Measurements from ENCODE around the gene MT1A.

Gene MT1A

DNA sequence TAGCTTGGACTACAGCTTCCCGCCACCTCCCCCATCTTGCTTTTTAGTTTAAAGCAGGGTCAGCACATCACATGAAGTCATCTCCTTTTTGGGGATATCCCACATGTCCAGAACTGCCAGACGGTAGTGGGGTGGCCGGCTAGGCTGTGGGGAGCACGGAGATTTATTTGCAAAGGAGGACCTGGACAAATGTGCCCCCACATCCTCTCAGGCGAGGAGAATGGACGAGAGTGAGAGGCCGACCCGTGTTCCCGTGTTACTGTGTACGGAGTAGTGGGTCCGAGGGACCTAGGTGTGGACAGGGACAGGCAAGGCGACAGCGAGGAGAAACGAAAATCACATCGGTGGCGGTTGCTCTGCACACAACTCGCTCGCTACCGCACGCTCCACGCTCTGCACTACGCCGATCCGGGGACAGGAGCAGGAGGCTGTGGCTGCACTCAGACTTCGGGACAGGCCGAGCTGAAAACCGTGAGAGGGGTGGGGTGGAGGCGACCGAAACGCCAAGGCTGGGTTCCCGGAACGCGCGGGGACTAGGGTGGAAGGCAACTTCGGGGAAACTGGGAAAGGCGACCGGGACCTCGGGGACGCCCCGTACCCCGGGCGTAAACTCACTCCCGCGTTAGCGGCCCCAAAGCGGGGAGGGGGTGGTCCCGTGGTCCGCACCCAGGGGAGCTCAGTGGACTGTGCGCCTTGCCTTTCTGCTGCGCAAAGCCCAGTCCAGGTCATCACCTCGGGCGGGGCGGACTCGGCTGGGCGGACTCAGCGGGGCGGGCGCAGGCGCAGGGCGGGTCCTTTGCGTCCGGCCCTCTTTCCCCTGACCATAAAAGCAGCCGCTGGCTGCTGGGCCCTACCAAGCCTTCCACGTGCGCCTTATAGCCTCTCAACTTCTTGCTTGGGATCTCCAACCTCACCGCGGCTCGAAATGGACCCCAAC lies at the start of gene MT1A:
Gene MT1A, plus strand, starts transcription at position 853 of the 937 bp plus-strand sequence. Its CDS starts 73 bp downstream, at position 926.
- in situ Hi-C loops (cut with MboI; ENCODE audit: low sequenced_read_pairs), result no loop called here

DNA sequence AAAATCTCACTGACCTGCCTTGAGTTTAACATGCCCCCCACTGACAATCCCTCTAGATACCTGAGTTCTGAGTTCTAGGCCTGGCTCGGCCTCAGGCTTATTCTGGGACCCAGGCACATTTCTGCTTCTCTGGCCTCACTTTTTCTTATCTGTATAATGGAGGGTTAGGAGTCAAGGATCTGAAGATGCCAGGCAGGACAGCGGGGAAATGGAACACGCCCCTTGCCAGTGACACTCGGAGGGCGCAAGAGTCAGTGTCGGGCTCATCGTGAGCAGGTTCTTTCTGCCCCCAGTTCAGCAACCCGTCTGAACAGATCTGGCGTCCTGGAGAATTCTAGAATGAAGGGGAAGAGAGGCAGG lies 49.7 kb upstream of the MT1A start:
- in situ Hi-C loops (cut with MboI; ENCODE audit: low sequenced_read_pairs), result no loop called here

DNA sequence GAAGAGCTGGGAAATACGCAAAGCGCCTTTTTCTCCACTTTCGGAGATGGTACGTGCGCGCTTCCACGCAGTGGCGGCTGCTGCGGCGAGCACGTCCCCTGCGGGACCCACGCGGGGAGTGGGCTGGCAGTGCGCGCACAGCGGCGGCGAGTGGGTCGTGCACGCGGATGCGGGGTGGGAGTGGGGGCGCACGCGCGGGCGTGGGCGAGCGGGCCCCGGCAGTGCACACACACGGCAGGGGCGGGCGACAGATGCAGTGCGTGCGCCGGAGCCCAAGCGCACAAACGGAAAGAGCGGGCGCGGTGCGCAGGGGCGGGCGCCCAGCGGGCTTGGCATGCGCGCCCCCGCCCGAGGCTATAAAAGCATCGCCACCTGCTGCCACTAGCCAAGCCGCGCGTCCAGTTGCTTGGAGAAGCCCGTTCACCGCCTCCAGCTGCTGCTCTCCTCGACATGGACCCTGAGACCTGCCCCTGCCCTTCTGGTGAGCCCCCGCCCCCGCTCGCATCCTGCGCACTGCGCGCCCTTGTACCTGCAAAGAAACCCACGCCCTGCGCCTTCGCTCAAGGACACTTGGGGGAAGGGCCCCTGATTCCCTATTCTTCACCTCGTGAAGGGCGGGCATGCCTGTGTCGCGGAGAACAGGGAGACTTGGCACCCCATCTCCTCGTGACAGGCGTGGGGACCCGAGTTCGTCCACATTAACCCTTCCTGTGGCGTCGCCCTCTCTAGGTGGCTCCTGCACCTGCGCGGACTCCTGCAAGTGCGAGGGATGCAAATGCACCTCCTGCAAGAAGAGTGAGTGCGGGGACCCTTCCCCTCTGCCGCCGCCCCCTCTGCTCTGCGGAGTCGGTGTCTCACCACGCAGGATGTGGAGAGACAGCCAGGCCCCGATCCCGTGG lies 49.1 kb upstream of the MT1A start, which contains the start of gene MT3:
Gene MT3, plus strand, starts transcription at position 388 of the 899 bp plus-strand sequence. Its CDS starts 63 bp downstream, at position 451.
- in situ Hi-C loops (cut with MboI; ENCODE audit: low sequenced_read_pairs), result no loop called here

DNA sequence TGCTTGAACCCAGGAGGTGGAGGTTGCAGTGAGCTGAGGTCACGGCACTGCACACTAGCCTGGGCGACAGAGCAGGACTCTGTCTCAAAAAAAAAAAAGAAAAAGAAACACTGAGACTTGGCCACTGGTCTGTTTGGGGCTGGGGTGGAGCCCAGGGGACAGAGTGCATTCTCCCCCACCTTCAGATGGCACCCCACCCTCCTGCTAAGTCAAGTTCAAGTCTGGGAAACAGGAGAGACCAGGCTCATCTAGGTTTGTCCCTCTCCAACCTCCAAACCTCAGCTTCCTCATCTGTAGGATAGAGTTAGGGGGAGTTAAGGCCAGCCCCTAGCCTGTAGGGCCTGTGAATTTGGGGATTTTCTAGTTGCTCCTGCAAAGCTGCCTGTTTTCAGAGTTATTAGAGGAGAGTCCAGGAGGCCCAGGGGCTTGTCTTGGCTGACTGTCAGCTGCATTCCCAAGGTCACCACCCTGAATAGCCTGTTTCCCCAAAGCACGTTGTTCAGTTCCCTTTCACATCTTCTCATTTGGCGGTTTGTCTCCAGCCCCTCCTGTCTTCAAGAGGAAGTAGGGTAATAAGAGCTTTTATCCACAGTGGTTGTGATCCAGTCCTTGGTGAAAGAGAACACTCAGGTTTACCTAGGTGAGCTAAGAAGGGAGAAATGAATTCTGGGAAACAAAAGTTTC lies 46.9 kb upstream of the MT1A start:
- in situ Hi-C loops (cut with MboI; ENCODE audit: low sequenced_read_pairs), result no loop called here

DNA sequence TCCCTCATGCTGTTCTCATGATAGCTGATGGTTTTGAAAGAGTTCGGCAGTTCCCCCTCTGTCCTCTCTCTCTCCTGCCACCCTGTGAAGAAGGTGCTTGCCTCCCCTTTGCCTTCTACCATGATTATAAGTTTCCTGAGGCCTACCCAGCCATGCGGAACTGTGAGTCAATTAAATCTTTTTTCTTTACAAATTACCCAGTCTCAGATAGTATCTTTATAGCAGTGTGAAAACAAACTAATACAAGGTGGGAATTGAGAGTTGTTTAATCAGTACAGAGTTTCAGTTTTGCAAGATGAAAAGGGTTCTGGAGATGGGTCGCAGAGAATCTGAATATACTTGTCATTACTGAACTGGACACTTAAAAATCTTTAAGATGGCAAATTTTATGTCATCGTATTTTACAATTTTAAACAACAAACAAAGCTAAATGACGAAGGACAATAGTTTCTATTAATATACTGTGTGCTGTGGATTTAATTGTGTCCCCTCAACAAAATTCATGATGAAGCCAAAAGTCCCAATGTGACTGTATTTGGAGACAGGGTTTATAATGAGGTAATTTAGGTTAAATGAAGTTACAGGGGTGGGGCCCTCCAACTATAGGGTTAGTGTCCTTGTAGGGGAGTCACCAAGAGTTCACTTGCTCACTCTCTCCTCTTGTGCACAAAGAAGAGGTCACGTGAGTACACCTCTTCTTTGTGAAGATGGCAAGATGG lies 44.7 kb upstream of the MT1A start:
- in situ Hi-C loops (cut with MboI; ENCODE audit: low sequenced_read_pairs), result no loop called here

DNA sequence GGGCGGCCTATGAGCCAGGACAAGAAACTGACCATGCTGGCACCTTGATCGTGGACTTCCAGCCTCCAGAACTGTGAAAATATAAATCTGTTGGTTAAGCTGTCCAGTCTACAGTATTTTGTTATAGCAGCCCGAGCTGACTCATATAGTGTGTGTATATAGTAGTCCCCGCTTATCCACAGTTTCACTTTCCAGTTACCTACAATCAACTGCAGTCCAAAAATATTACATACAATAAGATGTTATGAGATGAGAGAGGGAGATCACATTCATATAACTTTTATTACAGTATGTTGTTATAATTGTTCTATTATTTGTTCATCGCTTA lies 44.2 kb upstream of the MT1A start:
- in situ Hi-C loops (cut with MboI; ENCODE audit: low sequenced_read_pairs), result no loop called here

DNA sequence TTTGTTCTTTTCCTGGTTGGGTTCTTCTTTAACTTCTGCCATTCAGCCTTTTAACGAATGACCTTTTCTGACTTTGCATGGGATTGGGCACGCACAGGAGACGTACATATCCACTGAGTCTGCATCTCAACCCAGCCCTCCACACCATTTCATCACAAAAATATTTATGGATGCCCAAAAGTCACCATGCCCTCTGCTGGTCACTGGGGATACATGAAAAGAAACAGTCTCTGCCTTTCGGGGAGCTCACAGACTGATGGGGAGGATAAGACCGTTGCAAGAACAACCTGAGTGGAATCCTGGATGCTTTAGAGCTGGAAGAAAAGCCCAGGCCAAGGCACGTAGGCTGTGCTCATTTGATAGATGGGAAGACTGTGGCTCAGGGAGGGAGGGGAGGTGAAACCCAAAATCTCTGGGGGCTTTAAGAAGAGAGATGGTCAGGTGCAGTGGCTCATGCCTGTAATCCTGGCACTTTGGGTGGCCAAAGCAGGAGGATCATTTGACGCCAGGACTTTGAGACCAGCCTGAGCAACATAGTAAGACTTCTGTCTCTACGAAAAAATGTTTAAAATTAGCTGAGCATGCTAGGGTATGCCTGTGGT lies 38.0 kb upstream of the MT1A start:
- in situ Hi-C loops (cut with MboI; ENCODE audit: low sequenced_read_pairs), result no loop called here

DNA sequence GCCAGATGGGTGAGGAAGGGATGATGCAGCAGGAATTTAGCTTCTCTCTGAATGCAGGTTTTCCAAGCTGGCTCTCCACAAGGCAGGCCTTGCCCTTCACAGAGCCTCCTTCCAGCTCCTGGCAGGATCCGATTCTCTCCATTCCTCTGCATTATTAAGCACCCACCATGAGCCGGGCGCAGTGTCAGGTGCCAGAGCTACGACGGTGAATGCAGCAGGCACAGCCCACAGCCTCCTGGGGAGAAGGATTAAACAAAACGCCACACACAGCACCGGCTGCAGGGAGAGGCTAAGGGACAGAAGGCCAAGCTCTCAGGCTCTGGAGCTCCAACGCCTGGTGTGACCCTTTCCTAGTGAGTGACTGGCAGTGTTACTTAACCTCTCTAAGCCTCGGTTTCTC lies 37.1 kb upstream of the MT1A start:
- in situ Hi-C loops (cut with MboI; ENCODE audit: low sequenced_read_pairs), result no loop called here

DNA sequence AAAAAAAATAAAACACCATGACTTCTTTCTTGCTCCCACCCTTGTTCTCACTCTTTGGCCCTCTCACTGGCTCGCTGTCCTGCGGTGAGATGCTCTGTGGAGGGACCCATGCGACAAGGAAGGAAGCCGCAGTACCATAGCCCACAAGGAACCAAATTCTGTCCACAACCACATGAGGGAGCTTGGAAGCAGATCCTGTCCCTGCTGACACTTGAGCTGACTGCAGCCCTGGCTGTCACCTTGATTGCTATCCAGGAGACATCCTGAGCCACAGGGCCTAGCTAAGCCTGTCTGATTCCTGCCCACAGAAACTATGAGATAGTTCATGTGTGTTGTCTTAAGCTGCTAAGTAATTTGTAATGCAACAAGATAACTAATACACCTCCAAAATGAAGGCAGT lies 34.9 kb upstream of the MT1A start:
- in situ Hi-C loops (cut with MboI; ENCODE audit: low sequenced_read_pairs), result no loop called here

DNA sequence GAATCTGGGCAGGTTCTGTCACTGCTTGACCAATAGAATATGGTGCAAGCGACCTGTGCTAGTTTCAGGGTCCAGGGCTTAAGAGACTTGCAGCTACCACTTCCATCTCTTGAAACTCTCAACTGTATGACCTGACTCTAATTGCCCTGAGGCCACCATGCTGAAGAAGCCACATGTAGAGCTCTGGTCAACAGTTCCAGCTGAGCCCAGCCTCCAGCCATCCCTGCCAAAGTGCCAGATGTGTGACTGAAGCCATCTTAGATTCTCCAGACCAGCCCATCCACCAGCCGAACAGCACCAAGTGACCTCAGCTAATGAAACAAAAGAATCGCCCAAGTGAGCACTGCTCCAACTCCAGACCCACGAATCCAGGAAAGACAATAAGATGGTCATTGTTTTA lies 33.5 kb upstream of the MT1A start:
- in situ Hi-C loops (cut with MboI; ENCODE audit: low sequenced_read_pairs), result no loop called here

DNA sequence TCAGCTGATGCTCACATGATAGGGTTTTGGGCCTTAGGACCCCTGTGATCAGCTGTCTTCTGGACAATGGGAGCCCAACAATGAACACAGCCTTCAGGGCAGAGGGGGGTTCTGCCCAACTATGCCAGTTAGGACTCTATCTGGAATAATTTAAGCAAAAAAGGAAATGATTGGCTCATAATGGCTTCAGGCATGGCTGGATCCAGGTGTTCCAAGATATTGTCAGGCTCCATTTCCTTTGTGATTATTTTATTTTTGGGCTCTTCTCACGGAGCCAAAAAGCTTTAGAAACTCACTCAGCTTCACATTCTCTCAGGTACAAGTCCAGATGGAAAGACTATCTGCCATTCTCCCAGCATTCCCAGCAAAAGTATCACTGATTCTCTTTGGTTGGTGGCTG lies 33.0 kb upstream of the MT1A start:
- in situ Hi-C loops (cut with MboI; ENCODE audit: low sequenced_read_pairs), result no loop called here

DNA sequence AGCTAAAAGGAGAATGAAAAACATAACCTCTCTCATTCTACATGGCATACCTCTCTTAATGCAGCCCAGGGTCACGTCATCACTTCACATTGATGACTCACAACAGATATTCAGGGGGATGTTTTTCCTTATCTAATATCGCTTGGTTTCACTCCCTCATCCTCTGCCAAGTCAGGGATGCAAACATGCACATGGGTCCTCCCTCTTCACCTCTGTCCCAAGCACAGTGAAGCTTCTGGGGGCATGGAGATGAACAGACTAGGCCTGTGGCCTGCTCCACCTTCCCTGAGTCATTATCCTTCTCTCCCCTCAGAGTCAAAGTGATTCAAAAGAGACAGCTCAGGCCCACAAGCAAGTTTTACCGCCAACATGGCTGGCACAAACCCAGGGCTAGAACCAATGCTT lies 32.4 kb upstream of the MT1A start:
- in situ Hi-C loops (cut with MboI; ENCODE audit: low sequenced_read_pairs), result no loop called here

DNA sequence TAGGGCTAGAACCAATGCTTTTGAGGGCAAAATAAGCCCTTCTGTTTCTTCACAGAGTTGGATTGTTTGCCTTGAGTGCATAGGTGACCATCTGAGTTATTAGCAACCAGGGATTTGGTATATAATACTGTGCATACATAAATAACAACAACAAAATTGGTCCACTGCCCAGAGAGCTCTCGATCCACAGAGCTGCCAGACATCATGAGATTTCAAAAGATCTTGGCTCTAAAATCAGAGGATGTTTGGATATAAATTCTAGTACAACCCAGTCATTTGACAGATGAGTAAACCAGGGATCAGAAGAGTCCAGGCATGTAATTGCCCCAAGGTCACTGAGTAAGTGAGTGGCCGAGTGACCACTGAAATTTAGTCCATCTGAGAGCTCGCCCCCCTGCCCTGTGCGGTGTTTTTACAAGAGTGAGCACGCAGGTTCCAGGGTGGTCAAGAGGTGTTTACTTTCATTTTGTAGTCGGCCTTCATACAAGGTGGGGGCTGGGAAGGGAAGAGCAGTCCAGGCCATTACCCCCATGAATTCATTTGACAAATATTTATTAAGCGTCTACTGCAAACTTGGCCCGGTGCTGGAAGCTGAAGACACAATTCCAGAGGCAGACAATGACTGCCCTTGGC lies 31.9 kb upstream of the MT1A start:
- in situ Hi-C loops (cut with MboI; ENCODE audit: low sequenced_read_pairs), result no loop called here

DNA sequence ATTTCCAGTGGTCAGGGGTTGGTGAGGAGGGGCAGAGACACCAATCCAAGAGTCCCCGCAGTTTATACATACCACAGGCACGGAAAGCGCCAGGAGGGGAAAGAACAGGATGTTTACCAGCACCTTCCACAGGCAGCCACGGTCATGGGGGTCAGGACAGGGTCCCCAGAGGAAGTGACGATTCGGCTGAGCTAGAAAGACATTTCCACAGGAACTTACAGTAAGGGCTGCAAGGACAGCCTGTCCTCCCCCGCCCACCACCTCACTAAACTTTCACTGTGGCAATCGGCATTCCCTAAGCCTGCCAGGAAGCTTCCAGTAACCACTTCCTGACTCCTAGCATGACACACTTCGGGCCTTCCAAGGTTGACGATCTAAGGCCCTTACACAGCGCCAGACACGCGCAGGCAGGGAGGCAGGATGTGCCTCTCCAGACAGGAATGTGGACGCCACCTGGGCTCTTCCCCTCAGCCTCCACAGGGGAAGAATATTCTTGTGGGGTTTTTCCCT lies 31.3 kb upstream of the MT1A start:
- in situ Hi-C loops (cut with MboI; ENCODE audit: low sequenced_read_pairs), result no loop called here

DNA sequence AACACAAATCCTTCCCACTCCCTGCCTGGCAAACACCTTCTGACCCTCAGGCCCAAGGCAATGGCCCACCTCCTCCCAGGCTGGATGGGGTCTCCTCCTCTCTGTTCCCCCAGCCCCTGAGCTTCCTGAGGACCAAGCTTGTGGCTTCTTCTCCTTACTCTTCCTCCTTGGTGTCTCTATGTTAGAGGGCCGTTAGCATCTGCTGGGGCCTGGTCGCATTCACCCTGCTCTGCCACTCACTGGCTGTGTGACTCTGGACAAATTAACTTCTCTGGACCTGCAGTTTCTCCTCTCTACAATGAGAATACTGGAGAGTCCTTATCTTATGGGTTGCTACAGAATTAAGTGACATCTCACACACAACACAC lies 30.8 kb upstream of the MT1A start:
- in situ Hi-C loops (cut with MboI; ENCODE audit: low sequenced_read_pairs), result no loop called here

DNA sequence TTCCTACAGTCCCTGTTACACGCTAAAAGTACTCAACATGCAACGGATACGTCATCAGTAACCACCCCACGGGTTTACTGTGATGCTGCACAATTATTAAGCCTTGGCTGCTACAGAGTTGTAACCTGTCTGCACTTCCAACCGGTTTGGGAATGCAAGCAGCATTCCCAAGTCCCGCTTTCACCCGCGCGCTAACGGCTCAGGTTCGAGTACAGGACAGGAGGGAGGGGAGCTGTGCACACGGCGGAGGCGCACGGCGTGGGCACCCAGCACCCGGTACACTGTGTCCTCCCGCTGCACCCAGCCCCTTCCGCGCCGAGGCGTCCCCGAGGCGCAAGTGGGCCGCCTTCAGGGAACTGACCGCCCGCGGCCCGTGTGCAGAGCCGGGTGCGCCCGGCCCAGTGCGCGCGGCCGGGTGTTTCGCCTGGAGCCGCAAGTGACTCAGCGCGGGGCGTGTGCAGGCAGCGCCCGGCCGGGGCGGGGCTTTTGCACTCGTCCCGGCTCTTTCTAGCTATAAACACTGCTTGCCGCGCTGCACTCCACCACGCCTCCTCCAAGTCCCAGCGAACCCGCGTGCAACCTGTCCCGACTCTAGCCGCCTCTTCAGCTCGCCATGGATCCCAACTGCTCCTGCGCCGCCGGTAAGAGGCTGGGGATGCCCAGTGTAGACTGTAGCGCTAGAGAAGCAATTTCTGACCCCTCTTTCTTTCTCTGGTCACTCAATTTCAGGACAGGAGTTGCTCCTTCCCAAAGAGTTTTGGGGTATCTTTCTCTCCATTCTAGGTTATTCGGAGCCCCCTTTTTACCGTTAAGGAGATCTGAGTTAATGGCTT lies 30.2 kb upstream of the MT1A start, which contains the start of gene MT2A:
Gene MT2A, plus strand, starts transcription at position 542 of the 833 bp plus-strand sequence. Its CDS starts 72 bp downstream, at position 614.
- in situ Hi-C loops (cut with MboI; ENCODE audit: low sequenced_read_pairs), result no loop called here

DNA sequence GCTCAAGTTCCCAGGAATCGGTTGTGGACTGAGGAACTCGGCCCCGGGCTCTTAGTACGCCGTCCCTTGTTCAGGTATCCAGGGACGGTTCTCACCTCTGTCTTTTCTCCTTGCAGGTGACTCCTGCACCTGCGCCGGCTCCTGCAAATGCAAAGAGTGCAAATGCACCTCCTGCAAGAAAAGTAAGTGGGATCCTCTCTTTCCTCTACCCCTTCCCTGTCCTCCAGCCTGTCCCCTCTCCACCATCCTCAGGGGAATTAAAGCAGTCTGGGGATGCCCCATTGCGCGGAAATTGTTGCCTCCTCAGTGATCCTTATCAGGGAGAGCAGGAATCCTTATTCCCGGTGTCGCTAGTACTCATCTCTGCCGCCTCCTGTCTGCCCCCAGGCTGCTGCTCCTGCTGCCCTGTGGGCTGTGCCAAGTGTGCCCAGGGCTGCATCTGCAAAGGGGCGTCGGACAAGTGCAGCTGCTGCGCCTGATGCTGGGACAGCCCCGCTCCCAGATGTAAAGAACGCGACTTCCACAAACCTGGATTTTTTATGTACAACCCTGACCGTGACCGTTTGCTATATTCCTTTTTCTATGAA lies 29.5 kb upstream of the MT1A start:
- in situ Hi-C loops (cut with MboI; ENCODE audit: low sequenced_read_pairs), result no loop called here

DNA sequence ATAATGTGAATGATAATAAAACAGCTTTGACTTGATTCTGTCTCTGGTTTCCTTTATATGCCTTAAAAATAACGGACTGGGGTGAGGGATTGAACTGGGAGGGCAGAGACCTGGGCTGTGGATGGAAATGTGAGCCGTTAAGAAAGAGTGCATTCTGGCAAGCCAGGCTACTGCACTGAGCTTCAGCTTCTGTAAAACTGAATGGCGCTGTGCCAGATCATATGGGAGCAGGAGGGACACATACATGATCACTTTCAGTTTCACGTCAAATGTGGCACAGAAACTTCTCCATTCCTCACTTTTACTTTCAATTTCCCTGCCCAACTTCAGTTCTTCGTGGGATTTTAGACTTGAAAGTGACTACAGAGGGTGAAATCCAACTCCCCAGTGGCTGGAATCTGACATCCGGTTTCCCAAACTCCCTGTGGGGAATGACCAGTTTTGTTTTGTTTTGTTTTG lies 29.0 kb upstream of the MT1A start:
- in situ Hi-C loops (cut with MboI; ENCODE audit: low sequenced_read_pairs), result no loop called here
